Glomerular visceral epithelial cell (primary cell): ENCODE results near the gene OPN5.
"Not testable (repeated sequence)": the region's sequence is repeated elsewhere in the genome, so short reads cannot be mapped to it uniquely, and the experiment has no call there.

Experiments
- DNase-seq: peaks from one replicate; pipeline ENCODE4 v3.0.0-alpha.2; 2016; ENCODE audit errors: extremely low spot score

Gene OPN5, protein sequence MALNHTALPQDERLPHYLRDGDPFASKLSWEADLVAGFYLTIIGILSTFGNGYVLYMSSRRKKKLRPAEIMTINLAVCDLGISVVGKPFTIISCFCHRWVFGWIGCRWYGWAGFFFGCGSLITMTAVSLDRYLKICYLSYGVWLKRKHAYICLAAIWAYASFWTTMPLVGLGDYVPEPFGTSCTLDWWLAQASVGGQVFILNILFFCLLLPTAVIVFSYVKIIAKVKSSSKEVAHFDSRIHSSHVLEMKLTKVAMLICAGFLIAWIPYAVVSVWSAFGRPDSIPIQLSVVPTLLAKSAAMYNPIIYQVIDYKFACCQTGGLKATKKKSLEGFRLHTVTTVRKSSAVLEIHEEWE

GRCh38 chr6:47781732-47782131 is at the start of gene OPN5:
Gene OPN5 (plus strand): TSS chr6:47782032. CDS start chr6:47782067, 35 bp downstream.
- no peak for DNase-seq

- DNase-seq: peak; percentile 33
Observed at GRCh38 chr6:47733879-47734558, 47.8 kb upstream of the OPN5 start.

- DNase-seq: no peak
Observed at GRCh38 chr6:47734831-47735481, 46.9 kb upstream of the OPN5 start.

DNA sequence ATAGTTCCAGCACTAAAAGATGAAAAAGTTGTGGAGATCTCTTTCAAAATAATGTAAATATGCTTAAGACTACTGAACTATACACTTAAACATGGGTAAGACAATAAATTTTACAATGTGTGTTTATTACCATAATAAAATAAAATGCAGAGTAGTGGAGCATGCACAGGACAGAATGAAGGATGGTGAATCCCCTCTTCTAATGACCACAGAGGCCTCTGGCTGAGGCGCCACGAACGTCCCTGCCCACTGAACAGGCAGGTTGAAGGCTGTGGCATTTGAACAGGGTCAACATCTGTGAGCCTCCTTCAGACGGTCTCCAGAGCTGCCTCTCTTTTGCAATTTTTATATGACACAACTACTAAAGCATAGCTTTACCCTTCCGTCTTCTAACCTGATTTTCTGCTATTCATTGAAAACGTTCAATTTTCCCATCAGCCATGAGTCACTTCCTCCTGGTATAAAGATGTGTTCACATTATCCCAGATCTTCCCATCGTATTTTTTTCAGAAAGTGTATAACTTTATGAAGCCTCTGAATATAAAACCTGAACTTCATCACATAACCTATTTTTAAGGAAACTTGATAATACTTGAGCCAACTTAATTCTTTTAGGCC is 45.6 kb upstream of the OPN5 start:
- no peak for DNase-seq

DNA sequence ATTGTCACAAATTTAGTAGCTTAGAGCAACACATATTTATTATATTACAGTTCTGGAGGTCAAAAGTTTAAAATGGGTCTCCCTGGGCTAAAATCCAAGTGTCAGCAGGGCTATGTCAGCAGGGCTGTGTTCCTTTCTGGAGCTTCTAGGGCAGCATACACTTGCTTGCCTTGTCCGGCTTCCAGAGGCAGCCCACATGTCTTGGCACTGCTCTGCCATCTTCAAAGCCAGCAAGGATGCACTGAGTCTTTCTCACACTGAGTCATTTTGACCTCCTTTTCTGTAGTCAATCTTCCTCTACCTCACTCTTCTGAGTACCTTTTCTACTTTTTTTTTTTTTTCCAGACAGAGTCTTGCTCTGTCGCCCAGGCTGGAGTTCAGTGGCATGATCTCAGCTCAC is 44.4 kb upstream of the OPN5 start:
- DNase-seq: no peak

DNA sequence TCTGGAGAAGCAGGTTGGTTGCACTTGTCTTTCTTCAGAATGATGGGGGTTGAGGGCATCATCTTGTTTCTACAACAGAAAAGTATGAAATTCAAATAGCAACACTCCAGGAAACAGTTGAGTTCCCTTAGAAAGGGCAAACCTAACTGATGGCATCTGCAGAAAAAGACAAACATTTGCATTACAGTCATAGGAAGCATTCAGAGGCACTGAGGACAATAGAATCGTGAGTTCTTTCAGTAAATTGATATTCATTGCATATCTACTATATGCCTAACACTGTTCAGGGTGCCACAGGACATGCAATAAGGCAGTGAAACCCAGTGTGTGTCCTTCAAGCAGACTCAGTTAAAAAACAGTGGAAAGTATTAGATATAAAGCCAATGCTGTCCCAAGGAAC is 41.1 kb upstream of the OPN5 start:
- no peak for DNase-seq

DNA sequence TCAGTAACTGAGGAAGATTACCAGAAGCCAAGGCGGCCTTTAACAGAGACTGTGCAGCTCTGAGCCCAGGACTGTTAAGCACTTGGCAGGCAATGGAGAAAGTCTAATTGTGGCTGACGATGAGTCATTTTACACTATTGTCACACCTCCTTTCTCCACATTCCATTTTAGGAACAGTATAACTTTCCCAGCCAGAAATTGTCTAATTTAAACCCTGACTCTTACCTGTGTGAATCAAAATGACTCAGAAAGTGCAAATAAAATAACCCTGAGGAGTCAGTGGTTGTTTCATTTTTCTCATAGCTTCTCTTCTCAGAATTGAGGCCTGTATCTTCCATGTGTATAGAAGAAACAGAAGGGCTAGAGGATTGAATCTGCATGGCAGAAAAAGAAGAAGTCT is 40.0 kb upstream of the OPN5 start:
- DNase-seq: peak; percentile 61

- DNase-seq: peak; percentile 35
Observed at GRCh38 chr6:47743744-47744143, 38.1 kb upstream of the OPN5 start.

- not testable (repeated sequence) for DNase-seq
Observed at GRCh38 chr6:47745269-47745668, 36.6 kb upstream of the OPN5 start.

- no peak for DNase-seq
Observed at GRCh38 chr6:47749757-47750156, 32.1 kb upstream of the OPN5 start.

- no peak for DNase-seq
Observed at GRCh38 chr6:47752801-47753200, 29.0 kb upstream of the OPN5 start.

DNA sequence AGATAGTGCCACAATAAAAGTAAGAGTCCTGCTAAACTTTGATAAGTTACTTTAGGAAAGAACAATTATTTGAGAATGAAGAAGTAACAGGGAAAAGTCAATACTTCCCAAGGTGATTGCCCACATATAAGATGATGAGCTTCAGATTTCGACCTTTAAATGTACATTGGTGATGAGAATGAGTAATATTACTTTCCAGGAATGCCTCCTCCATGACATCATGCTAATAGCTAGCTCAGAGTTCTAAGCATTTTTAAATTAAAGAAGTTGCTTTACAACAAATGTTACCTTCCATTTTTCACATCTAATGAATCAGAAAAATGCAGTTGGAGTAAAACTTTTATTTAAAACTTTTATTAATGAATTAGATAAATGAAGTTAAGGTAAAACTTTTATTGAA is 22.5 kb upstream of the OPN5 start:
- DNase-seq: peak; percentile 11

GRCh38 chr6:47762502-47762901 is 19.3 kb upstream of the OPN5 start:
- DNase-seq: no peak

- DNase-seq: no peak
Observed at GRCh38 chr6:47766445-47766844, 15.4 kb upstream of the OPN5 start.

- DNase-seq: no peak
Observed at GRCh38 chr6:47767102-47767501, 14.7 kb upstream of the OPN5 start.

GRCh38 chr6:47769982-47770381 is 11.8 kb upstream of the OPN5 start:
- no peak for DNase-seq

- DNase-seq: no peak
Observed at GRCh38 chr6:47772359-47772758, 9.5 kb upstream of the OPN5 start.

- no peak for DNase-seq
Observed at GRCh38 chr6:47773005-47773404, 8.8 kb upstream of the OPN5 start.

DNA sequence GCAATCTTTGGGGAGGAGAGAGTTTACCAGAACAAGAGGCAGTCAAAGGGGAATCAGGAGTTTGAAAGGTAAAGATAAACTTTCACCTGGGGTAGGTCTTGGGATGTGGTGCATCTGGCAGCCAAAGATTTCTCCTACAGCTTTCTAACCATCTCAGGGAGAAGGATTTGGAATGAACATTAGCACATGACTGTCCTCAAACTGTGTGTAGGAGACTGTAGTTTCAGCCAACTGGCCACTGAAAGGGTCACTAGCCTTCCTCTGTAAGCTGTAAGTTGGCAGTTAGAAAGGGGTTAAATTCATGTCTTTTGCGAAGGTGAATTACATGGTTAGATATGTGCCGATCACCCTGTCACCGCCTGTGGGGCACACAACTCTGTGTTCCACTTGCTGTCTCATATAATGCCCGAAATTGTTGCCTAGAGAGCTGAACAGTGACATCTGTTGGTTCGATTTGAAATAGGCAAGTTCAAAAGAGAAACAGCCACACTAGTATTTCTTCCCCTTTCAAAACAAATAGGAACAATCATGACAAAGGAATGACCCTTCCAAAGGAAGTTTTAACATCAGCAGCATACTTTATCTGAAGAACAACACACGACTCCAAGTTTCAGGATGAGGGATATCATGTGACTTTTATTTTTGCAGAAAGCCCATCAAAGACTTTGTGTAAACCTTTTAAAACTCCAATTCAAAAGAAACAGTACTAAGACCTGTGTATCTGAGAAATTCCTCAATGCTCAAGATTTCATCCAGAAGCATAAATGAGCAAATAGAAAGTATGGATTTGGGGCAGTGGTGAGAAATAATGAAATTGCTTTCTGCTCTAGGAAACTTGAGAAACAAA is 1.1 kb upstream of the OPN5 start:
- DNase-seq: peak; percentile 66

GRCh38 chr6:47785182-47785581 is 3.4 kb downstream of the OPN5 start:
- peak; percentile 47 for DNase-seq
